PC-3 (cell line): ENCODE measurements around the gene PDE9A. TPM values are rescaled to one million over a fixed set of nuclear protein-coding genes. Genes with fewer than 3 reads are reported as not detected.

ENCODE experiments used
- ATAC-seq: fragments of 200-7000 bp; cut with Tn5 transposase; 2 replicates; pipeline ENCODE4 v1.9.1; 2020; ENCODE audit warnings: mild to moderate bottlenecking, moderate library complexity
- BruUV-seq: library from RNA; stranded (reverse); fragments of 400-500 nt; replicated peaks from 2 replicates; lab custom pipeline; 2021; lab: Mats Ljungman, UMichigan
- CTCF ChIA-PET: fragments of 300-600 bp; sonication (Branson Sonifier 250); formaldehyde crosslinking; loops from one replicate; lab custom pipeline; 2022; ENCODE audit warnings: antibody characterized with exemption; lab: Charles Lee
- POLR2A ChIA-PET: fragments of 300-600 bp; sonication (Branson Sonifier 250); formaldehyde crosslinking; loops from one replicate; lab custom pipeline; 2022; ENCODE audit warnings: antibody characterized with exemption; ENCODE audit not compliant: unreplicated experiment; lab: Charles Lee
- DNase-seq: peaks from one replicate; pipeline ENCODE4 v3.0.0-alpha.2; 2015
- H2AFZ ChIP-seq: fragments of 300-600 bp; sonication (generic); 2 replicates; pipeline ENCODE4 v1.6.0; 2016; ENCODE audit warnings: antibody characterized with exemption, low read length
- H3F3A ChIP-seq: fragments of 300-600 bp; sonication (generic); one replicate; pipeline ENCODE4 v1.6.0; 2017; ENCODE audit warnings: antibody characterized with exemption, low read length, control low read depth, mild to moderate bottlenecking; ENCODE audit not compliant: unreplicated experiment
- H3K27ac ChIP-seq: fragments of 300-600 bp; sonication (generic); 2 replicates; pipeline ENCODE4 v1.5.1; 2016; ENCODE audit warnings: mild to moderate bottlenecking, low read length
- H3K27me3 ChIP-seq: fragments of 300-600 bp; sonication (generic); 2 replicates; pipeline ENCODE4 v1.6.1; 2016; ENCODE audit warnings: low read length, mixed read lengths
- H3K36me3 ChIP-seq: fragments of 300-600 bp; sonication (generic); 2 replicates; pipeline ENCODE4 v1.6.1; 2016; ENCODE audit warnings: low read depth, mixed run types, low read length, mixed read lengths
- H3K4me1 ChIP-seq: fragments of 300-600 bp; sonication (generic); 2 replicates; pipeline ENCODE4 v1.5.1; 2016; ENCODE audit warnings: low read length; ENCODE audit not compliant: insufficient read depth
- H3K4me2 ChIP-seq: fragments of 300-600 bp; sonication (generic); 2 replicates; pipeline ENCODE4 v1.6.0; 2016; ENCODE audit warnings: low read length
- H3K4me3 ChIP-seq: fragments of 300-600 bp; sonication (generic); 2 replicates; pipeline ENCODE4 v1.5.1; 2016; ENCODE audit warnings: mild to moderate bottlenecking, low read length, mixed read lengths
- H3K79me2 ChIP-seq: fragments of 300-600 bp; sonication (generic); 2 replicates; pipeline ENCODE4 v1.6.1; 2017; ENCODE audit warnings: low read length, mixed read lengths
- H3K9ac ChIP-seq: fragments of 300-600 bp; sonication (generic); 2 replicates; pipeline ENCODE4 v1.6.0; 2016; ENCODE audit warnings: mild to moderate bottlenecking, low read length
- H3K9me2 ChIP-seq: fragments of 300-600 bp; sonication (generic); replicated peaks from 2 replicates; pipeline ENCODE4 v1.6.1; 2016; ENCODE audit warnings: mixed run types, low read length, mixed read lengths
- H3K9me3 ChIP-seq: fragments of 300-600 bp; sonication (generic); 2 replicates; pipeline ENCODE4 v1.6.1; 2016; ENCODE audit warnings: low read length, mixed read lengths
- H4K20me1 ChIP-seq: fragments of 300-600 bp; sonication (generic); 2 replicates; pipeline ENCODE4 v1.6.1; 2016; ENCODE audit warnings: low read length, mixed read lengths
- CTCF ChIP-seq: fragments of 300-600 bp; sonication (generic); conservative IDR thresholded peaks from 2 replicates; pipeline ENCODE4 v1.5.1; 2017; ENCODE audit warnings: antibody characterized with exemption, low read depth, mild to moderate bottlenecking, low read length
- EZH2 ChIP-seq: fragments of 300-600 bp; sonication (generic); IDR thresholded peaks from one replicate; pipeline ENCODE4 v1.6.1; 2017; ENCODE audit warnings: antibody characterized with exemption, mild to moderate bottlenecking, low read length; ENCODE audit not compliant: unreplicated experiment
- EZH2phosphoT487 ChIP-seq: fragments of 300-600 bp; sonication (generic); IDR thresholded peaks from 2 replicates; pipeline ENCODE4 v1.6.1; 2018; ENCODE audit warnings: mild to moderate bottlenecking, antibody characterized with exemption, low read length, borderline replicate concordance
- intact Hi-C: fragments of 100-400 bp; cut with micrococcal nuclease; formaldehyde crosslinking; loops from 2 replicates; pipeline ENCODE4 v1.9.0; 2023
- total RNA-seq: library from RNA; depleted of rRNA; stranded (reverse); fragments of >200 nt; gene quantifications from 2 replicates; pipeline ENCODE4 v1.2.3, GENCODE V29; 2014

PDE9A gene
- total RNA-seq, 1 experiment from 2014 or later = 0.33 TPM

GRCh38 chr21:42755766-42756579 lies 102.6 kb downstream of the PDE9A start:
- ATAC-seq = no peak
- Histone ChIP-seq H3K27me3 (peaks cover 29% of the 10 kb centered on the region), H3K4me2 (no peak overlapping the region), H3K4me3 (no peak overlapping the region), H3K36me3 (no peaks in the 10 kb centered on the region), H4K20me1 (no peaks in the 10 kb centered on the region), H3K4me1 (no peaks in the 10 kb centered on the region), H2AFZ (no peak overlapping the region), H3K9me3 (no peaks in the 10 kb centered on the region), H3K79me2 (no peaks in the 10 kb centered on the region), H3F3A (no peaks in the 10 kb centered on the region), H3K9me2 (no peaks in the 10 kb centered on the region), H3K9ac (no peak overlapping the region), H3K27ac (no peak overlapping the region)
- TF ChIP-seq EZH2 (no peak), CTCF (no peak), EZH2phosphoT487 (no peak)
- ChIA-PET CTCF (no interaction called here), POLR2A (no interaction called here)
- no TSS peak for BruUV-seq
- DNase-seq = no peak
- intact Hi-C loops = no loop called here

GRCh38 chr21:42756580-42757250 lies 103.3 kb downstream of the PDE9A start:
- Histone ChIP-seq H3K36me3 (no peaks in the 10 kb centered on the region), H3K9ac (no peak overlapping the region), H3K9me2 (no peaks in the 10 kb centered on the region), H3K9me3 (no peaks in the 10 kb centered on the region), H3K79me2 (no peaks in the 10 kb centered on the region), H3K4me1 (no peaks in the 10 kb centered on the region), H4K20me1 (no peaks in the 10 kb centered on the region), H3K27me3 (peaks cover 29% of the 10 kb centered on the region), H3K27ac (no peak overlapping the region), H3K4me2 (no peak overlapping the region), H2AFZ (no peak overlapping the region), H3K4me3 (no peak overlapping the region), H3F3A (no peaks in the 10 kb centered on the region)
- ChIA-PET POLR2A (no interaction called here), CTCF (no interaction called here)
- ATAC-seq (no peak), DNase-seq (no peak)
- no TSS peak for BruUV-seq
- TF ChIP-seq CTCF = no peak
- no peak for TF ChIP-seq EZH2phosphoT487
- TF ChIP-seq EZH2 = no peak
- intact Hi-C loops = no loop called here

- H3K4me2 ChIP-seq = no peak overlapping the region
- TF ChIP-seq CTCF (no peak), EZH2 (no peak), EZH2phosphoT487 (no peak)
- H3K9me3 ChIP-seq = no peaks in the 10 kb centered on the region
- no peaks in the 10 kb centered on the region for H3K9me2 ChIP-seq
- ATAC-seq = no peak
- intact Hi-C loops = no loop called here
- H3K4me1 ChIP-seq = no peaks in the 10 kb centered on the region
- H3K9ac ChIP-seq = no peak overlapping the region
- no peaks in the 10 kb centered on the region for H3F3A ChIP-seq
- H3K36me3 ChIP-seq = no peaks in the 10 kb centered on the region
- H3K4me3 ChIP-seq = no peak overlapping the region
- CTCF ChIA-PET = no interaction called here
- H3K79me2 ChIP-seq = no peaks in the 10 kb centered on the region
- no peak overlapping the region for H3K27ac ChIP-seq
- POLR2A ChIA-PET = no interaction called here
- no peaks in the 10 kb centered on the region for H4K20me1 ChIP-seq
- H3K27me3 ChIP-seq = peaks cover 29% of the 10 kb centered on the region
- BruUV-seq = no TSS peak
- no peak overlapping the region for H2AFZ ChIP-seq
- DNase-seq = no peak
Measured at GRCh38 chr21:42757422-42757821, 104.0 kb downstream of the PDE9A start.
